K562 (cell line): Measurements from ENCODE around the gene KDM2B. TPM values are rescaled to one million over a fixed set of nuclear protein-coding genes. Genes with fewer than 3 reads are reported as not detected.

Experiments used
- BDP1 ChIP-seq: IDR thresholded peaks from 3 replicates; pipeline ENCODE4 v1.6.1; 2011; ENCODE audit not compliant: insufficient read length, insufficient read depth
- BHLHE40 ChIP-seq: IDR thresholded peaks from 2 replicates; pipeline ENCODE4 v1.6.1; 2011; ENCODE audit warnings: low read length, improper control_type of control experiment
- C11orf30 ChIP-seq: fragments of 450-650 bp; IDR thresholded peaks from 2 replicates; pipeline ENCODE4 v1.6.1; 2016; ENCODE audit warnings: low read depth, mild to moderate bottlenecking
- CTBP1 ChIP-seq: fragments of 450-650 bp; IDR thresholded peaks from 2 replicates; pipeline ENCODE4 v1.6.1; 2016; ENCODE audit warnings: borderline replicate concordance
- EP400 ChIP-seq: fragments of 450-650 bp; IDR thresholded peaks from 2 replicates; pipeline ENCODE4 v1.6.1; 2017; ENCODE audit warnings: antibody characterized with exemption, mild to moderate bottlenecking, moderate library complexity
- ID3 ChIP-seq, 2 experiments: fragments of 250-450 bp in 1 of 2; fragments of 450-650 bp in 1 of 2; sonication (Bioruptor Pico) in 1 of 2; IDR thresholded peaks; 2 replicates each; pipeline versions ENCODE4 v1.6.1 to v1.8.0; 2016 to 2021; ENCODE audit warnings: mild to moderate bottlenecking in 2 of 2, moderate library complexity in 2 of 2, missing compliant biosample characterization in 1 of 2, missing genetic modification characterization in 1 of 2
- KDM2B ChIP-seq: fragments of 250-450 bp; sonication (Bioruptor Pico); IDR thresholded peaks from 2 replicates; pipeline ENCODE4 v1.8.0; 2021; ENCODE audit warnings: mild to moderate bottlenecking, moderate library complexity
- KHSRP ChIP-seq: fragments of 450-650 bp; IDR thresholded peaks from 2 replicates; pipeline ENCODE4 v1.6.1; 2017
- MCM3 ChIP-seq: fragments of 450-650 bp; IDR thresholded peaks from 2 replicates; pipeline ENCODE4 v1.6.1; 2016
- NFRKB ChIP-seq: fragments of 450-650 bp; IDR thresholded peaks from 2 replicates; pipeline ENCODE4 v1.6.1; 2016; ENCODE audit warnings: low read depth
- PKNOX1 ChIP-seq: fragments of 450-650 bp; IDR thresholded peaks from 2 replicates; pipeline ENCODE4 v1.6.1; 2016
- SMARCA5 ChIP-seq: fragments of 450-650 bp; IDR thresholded peaks from 2 replicates; pipeline ENCODE4 v1.6.1; 2016
- SMC3 ChIP-seq: conservative IDR thresholded peaks from 2 replicates; pipeline ENCODE4 v1.6.1; 2011; ENCODE audit warnings: low read depth, low read length, improper control_type of control experiment; ENCODE audit not compliant: insufficient read depth
- TAF9B ChIP-seq: fragments of 450-650 bp; IDR thresholded peaks from 2 replicates; pipeline ENCODE4 v1.6.1; 2018; ENCODE audit warnings: mild to moderate bottlenecking; ENCODE audit not compliant: partially characterized antibody
- ZFP30 ChIP-seq: fragments of 250-450 bp; sonication (Bioruptor Pico); IDR thresholded peaks from 2 replicates; pipeline ENCODE4 v1.8.0; 2022; ENCODE audit warnings: moderate library complexity, mild to moderate bottlenecking, inconsistent platforms, borderline replicate concordance
- ZNF134 ChIP-seq: fragments of 250-450 bp; sonication (Bioruptor Pico); conservative IDR thresholded peaks from 2 replicates; pipeline ENCODE4 v1.4.0; 2020
- ZNF140 ChIP-seq: fragments of 250-450 bp; sonication (Bioruptor Pico); IDR thresholded peaks from 2 replicates; pipeline ENCODE4 v1.8.0; 2021; ENCODE audit warnings: moderate library complexity, mild to moderate bottlenecking, inconsistent platforms
- ZNF282 ChIP-seq: sonication (generic); formaldehyde crosslinking; IDR thresholded peaks from 2 replicates; pipeline ENCODE4 v1.8.1; 2023; ENCODE audit warnings: missing genetic modification reagents
- ZNF384 ChIP-seq: IDR thresholded peaks from 2 replicates; pipeline ENCODE4 v1.6.1; 2012; ENCODE audit warnings: low read depth, low read length, improper control_type of control experiment
- ZNF444 ChIP-seq: fragments of 250-450 bp; sonication (Bioruptor Pico); IDR thresholded peaks from 2 replicates; pipeline ENCODE4 v1.4.0; 2020; ENCODE audit warnings: mild to moderate bottlenecking, moderate library complexity
- ZNF583 ChIP-seq: fragments of 250-450 bp; sonication (Bioruptor Pico); IDR thresholded peaks from 2 replicates; pipeline ENCODE4 v1.4.0; 2020
- ZNF639 ChIP-seq, 2 experiments: fragments of 200-800 bp in 1 of 2; sonication (Bioruptor generic) in 1 of 2; sonication (generic) in 1 of 2; formaldehyde crosslinking in 1 of 2; IDR thresholded peaks in 1 of 2; conservative IDR thresholded peaks in 1 of 2; 2 replicates each; pipeline versions ENCODE4 v1.5.0 to v1.6.1; 2016 to 2020; ENCODE audit warnings: missing compliant biosample characterization in 1 of 2, missing genetic modification characterization in 1 of 2, missing genetic modification reagents in 1 of 2
- ZNF707 ChIP-seq: fragments of 250-450 bp; sonication (Bioruptor Pico); conservative IDR thresholded peaks from 2 replicates; pipeline ENCODE4 v1.8.0; 2022; ENCODE audit warnings: inconsistent platforms, mild to moderate bottlenecking, moderate library complexity
- ZNF740 ChIP-seq, 3 experiments: fragments of 200-800 bp in 1 of 3; sonication (Bioruptor generic) in 1 of 3; sonication (generic) in 1 of 3; formaldehyde crosslinking in 1 of 3; IDR thresholded peaks; 2 replicates each; pipeline versions ENCODE4 v1.6.1 to v1.8.0; 2016 to 2022; ENCODE audit warnings: mild to moderate bottlenecking in 2 of 3, missing compliant biosample characterization in 2 of 3, missing genetic modification characterization in 2 of 3, missing genetic modification reagents in 1 of 3
- ZNF780A ChIP-seq: fragments of 250-450 bp; sonication (Bioruptor Pico); IDR thresholded peaks from 2 replicates; pipeline ENCODE4 v1.5.0; 2021; ENCODE audit warnings: mild to moderate bottlenecking
- polyA plus RNA-seq, 8 experiments: library from polyadenylated mRNA; depleted of rRNA in 4 of 8; stranded (reverse) in 5 of 8; unstranded in 3 of 8; fragments of >200 nt; fragmentation: Nextera tagmentation in 2 of 8; fragmentation: Illumina TruSeq in 1 of 8; extraction: Ambion mirVana in 2 of 8; extraction: Trizol in 1 of 8; gene quantifications; 2 replicates each; pipeline versions ENCODE4 v1.2.1 to v1.2.3, GENCODE V29; 2011 to 2014; ENCODE audit warnings: inconsistent platforms in 1 of 8, missing spikeins in 1 of 8
- total RNA-seq, 7 experiments: library from RNA; depleted of rRNA in 6 of 7; stranded (reverse); fragments of >200 nt in 6 of 7; fragmentation: Illumina TruSeq in 2 of 7; extraction: Trizol in 2 of 7; gene quantifications; 2 replicates each; pipeline versions ENCODE4 v1.2.1 to v1.2.3, GENCODE V29; 2011 to 2021; ENCODE audit warnings: low replicate concordance in 1 of 7

Gene KDM2B
- total and polyA plus RNA-seq, 9 of the 15 experiments (the other 6 are each of a cell fraction or from before 2014, with no cell fraction given), result 7.4 to 50.5 (median 22.5) TPM

- TF ChIP-seq ZNF740 (CRISPR knock-in tag; IDR thresholded peaks at IDR 0.05) (0 out of 2 replicates have a peak, but pooled peaks have one; percentile 6), ZNF740 (tag; IDR thresholded peaks at IDR 0.05) (no peak), MCM3 (no peak), PKNOX1 (peak; percentile 82), NFRKB (no peak), ID3 (CRISPR knock-in tag; IDR thresholded peaks at IDR 0.05) (no peak), ID3 (tag; IDR thresholded peaks at IDR 0.05) (0 out of 2 replicates have a peak, but pooled peaks have one; percentile 37), CTBP1 (0 out of 2 replicates have a peak, but pooled peaks have one; percentile 37), EP400 (no peak), ZNF140 (CRISPR knock-in tag) (no peak), TAF9B (no peak), SMC3 (no peak), ZNF639 (CRISPR knock-in tag; conservative IDR thresholded peaks at IDR 0.05 in 1 of 2, IDR thresholded peaks at IDR 0.05 in 1 of 2) (no peak), BHLHE40 (peak; percentile 67; the same call in 1 of the 2 replicates), ZNF780A (no peak), KDM2B (CRISPR knock-in tag) (no peak), ZNF282 (CRISPR knock-in tag) (no peak), ZFP30 (CRISPR knock-in tag) (no peak), ZNF384 (peak; percentile 69; the same call in 1 of the 2 replicates), ZNF707 (no peak), ZNF134 (CRISPR knock-in tag) (no peak), KHSRP (no peak), ZNF583 (no peak), C11orf30 (no peak), SMARCA5 (no peak), ZNF444 (no peak), BDP1 (no peak)
Measured at GRCh38 chr12:121536054-121536898, 44.5 kb downstream of the KDM2B start (continued).
